Upper lobe of right lung (tissue), 1 donor: ENCODE measurements around the gene AGPAT3. TPM values are rescaled to one million over a fixed set of nuclear protein-coding genes. Genes with fewer than 3 reads are reported as not detected.
A peak's percentile ranks its signal among the peaks of the same experiment; 100 is the strongest.

Experiments used
- ATAC-seq: fragments of 200-7000 bp; cut with Tn5 transposase; one replicate; pipeline ENCODE4 v1.9.1; 2020; ENCODE audit warnings: mild to moderate bottlenecking, moderate library complexity
- DNase-seq: peaks from one replicate; pipeline ENCODE4 v3.0.0-alpha.2; 2020
- H3K27ac ChIP-seq: fragments of 200-600 bp; one replicate; pipeline ENCODE4 v1.8.0; 2022
- H3K27me3 ChIP-seq: fragments of 200-600 bp; one replicate; pipeline ENCODE4 v1.8.0; 2022; ENCODE audit warnings: mild to moderate bottlenecking
- H3K36me3 ChIP-seq: fragments of 200-600 bp; one replicate; pipeline ENCODE4 v1.8.0; 2022
- H3K4me1 ChIP-seq: fragments of 200-600 bp; one replicate; pipeline ENCODE4 v1.8.0; 2022
- H3K4me3 ChIP-seq: fragments of 200-600 bp; one replicate; pipeline ENCODE4 v1.8.0; 2022; ENCODE audit warnings: mild to moderate bottlenecking
- H3K9me3 ChIP-seq: fragments of 200-600 bp; one replicate; pipeline ENCODE4 v1.8.0; 2022
- intact Hi-C: fragments of 100-400 bp; cut with DNase I; formaldehyde crosslinking; loops from one replicate; pipeline ENCODE4 v1.11.0; 2022
- total RNA-seq: library from RNA; stranded (reverse); fragmentation: NEBNext Ultra II Directional; extraction: Animal tissue kit (Norgen Biotek cat#: 25700); gene quantifications from one replicate; pipeline ENCODE4 v1.2.1, GENCODE V29; 2021
- TF ChIP-seq, protein P1 (sequence below): fragments of 200-600 bp; IDR thresholded peaks from one replicate; pipeline ENCODE4 v1.8.0; 2022; ENCODE audit warnings: antibody characterized with exemption
- donor health status: DM: no; HTN: yes; CAD: no; lungs with severe emphysema.

Gene AGPAT3
- total RNA-seq, 1 donor from 2014 or later: 86.0 TPM

GRCh38 chr21:43925609-43926008 lies 60.6 kb downstream of the AGPAT3 start:
- ATAC-seq (no peak), DNase-seq (no peak)
- TF ChIP-seq, protein P1, sequence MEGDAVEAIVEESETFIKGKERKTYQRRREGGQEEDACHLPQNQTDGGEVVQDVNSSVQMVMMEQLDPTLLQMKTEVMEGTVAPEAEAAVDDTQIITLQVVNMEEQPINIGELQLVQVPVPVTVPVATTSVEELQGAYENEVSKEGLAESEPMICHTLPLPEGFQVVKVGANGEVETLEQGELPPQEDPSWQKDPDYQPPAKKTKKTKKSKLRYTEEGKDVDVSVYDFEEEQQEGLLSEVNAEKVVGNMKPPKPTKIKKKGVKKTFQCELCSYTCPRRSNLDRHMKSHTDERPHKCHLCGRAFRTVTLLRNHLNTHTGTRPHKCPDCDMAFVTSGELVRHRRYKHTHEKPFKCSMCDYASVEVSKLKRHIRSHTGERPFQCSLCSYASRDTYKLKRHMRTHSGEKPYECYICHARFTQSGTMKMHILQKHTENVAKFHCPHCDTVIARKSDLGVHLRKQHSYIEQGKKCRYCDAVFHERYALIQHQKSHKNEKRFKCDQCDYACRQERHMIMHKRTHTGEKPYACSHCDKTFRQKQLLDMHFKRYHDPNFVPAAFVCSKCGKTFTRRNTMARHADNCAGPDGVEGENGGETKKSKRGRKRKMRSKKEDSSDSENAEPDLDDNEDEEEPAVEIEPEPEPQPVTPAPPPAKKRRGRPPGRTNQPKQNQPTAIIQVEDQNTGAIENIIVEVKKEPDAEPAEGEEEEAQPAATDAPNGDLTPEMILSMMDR: no peak
- no peak overlapping the region for H3K4me3 ChIP-seq
- no peaks in the 10 kb centered on the region for H3K9me3 ChIP-seq
- no peaks in the 10 kb centered on the region for H3K27me3 ChIP-seq
- intact Hi-C loops: no loop called here
- H3K27ac ChIP-seq: no peak overlapping the region
- H3K4me1 ChIP-seq: peaks cover 6% of the 10 kb centered on the region
- H3K36me3 ChIP-seq: no peaks in the 10 kb centered on the region

DNA sequence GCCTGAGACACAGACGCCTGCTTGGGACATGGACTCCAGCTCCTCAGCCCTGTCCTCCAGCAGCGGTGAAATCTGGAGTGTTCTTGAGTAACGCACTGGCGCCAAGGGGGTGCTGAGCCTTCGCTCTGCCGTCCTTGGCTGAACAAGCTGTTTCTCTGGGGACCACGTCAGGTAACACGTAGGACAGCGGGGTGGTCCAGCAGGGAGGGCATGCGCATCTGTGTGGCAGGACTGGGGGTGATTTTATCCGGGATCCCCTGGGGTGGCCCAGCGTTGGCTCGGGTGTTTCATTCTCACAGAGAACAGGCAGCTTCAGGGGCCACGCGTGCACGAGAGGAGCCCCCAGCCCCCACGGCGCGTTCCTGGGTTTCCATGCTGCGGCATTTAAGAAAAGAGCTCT lies 61.2 kb downstream of the AGPAT3 start:
- TF ChIP-seq, protein P1: no peak
- no peak for DNase-seq
- no peaks in the 10 kb centered on the region for H3K36me3 ChIP-seq
- no peaks in the 10 kb centered on the region for H3K9me3 ChIP-seq
- H3K27me3 ChIP-seq: no peaks in the 10 kb centered on the region
- peaks cover 6% of the 10 kb centered on the region for H3K4me1 ChIP-seq
- peak; percentile 43 for ATAC-seq
- intact Hi-C loops: no loop called here
- H3K27ac ChIP-seq: no peak overlapping the region
- no peak overlapping the region for H3K4me3 ChIP-seq

- intact Hi-C loops: no loop called here
- Histone ChIP-seq H3K4me3 (no peak overlapping the region), H3K27ac (no peak overlapping the region), H3K4me1 (no peaks in the 10 kb centered on the region), H3K9me3 (no peaks in the 10 kb centered on the region), H3K36me3 (no peaks in the 10 kb centered on the region), H3K27me3 (no peaks in the 10 kb centered on the region)
- TF ChIP-seq, protein P1: no peak
- DNase-seq: no peak
- no peak for ATAC-seq
These were observed 62.7 kb downstream of the AGPAT3 start for GRCh38 chr21:43927591-43928221.

DNA sequence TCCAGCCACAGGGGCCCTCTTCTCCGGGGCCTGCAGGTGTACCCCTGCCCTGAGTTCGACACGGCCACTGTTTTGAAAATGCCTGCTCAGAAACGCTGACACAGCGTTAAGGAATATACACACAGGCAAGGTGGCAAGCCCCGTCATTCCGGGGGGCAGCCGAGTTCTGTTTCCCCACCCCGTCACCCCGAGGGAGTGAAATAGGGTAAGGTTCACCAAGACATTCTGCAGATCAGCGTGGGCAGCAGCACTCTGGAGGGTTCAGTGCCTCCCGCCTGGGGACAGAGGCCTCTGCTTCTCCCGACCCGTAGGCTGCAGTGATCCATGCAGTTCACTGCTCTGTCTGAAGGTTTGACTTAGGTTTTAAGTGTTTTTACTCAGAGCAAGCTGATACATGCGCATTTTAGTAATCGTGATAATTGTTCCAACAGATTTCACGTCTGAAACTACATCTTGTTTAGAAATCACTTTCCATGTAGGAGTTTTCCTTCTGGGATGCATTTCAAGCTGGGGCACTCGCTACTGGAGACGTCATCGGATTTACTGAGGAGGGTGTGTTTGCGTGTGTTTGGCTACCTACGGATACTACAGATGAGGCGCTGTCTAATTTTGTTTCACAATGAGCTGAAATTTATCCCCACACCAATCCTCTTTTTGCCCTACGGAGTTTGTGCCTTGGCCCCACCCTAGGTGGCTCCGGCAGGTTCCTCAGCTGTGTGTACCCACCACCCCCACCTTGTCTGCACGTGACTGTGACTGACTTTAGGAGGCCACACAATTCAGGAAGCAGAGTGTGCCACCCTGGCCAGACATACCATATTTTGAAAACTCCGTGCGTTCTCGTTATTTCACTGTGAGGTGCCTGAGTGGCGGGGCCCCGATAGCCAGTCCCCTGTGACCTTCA lies 63.5 kb downstream of the AGPAT3 start:
- H3K9me3 ChIP-seq: no peaks in the 10 kb centered on the region
- ATAC-seq (no peak), DNase-seq (no peak)
- no peak overlapping the region for H3K27ac ChIP-seq
- H3K27me3 ChIP-seq: no peaks in the 10 kb centered on the region
- no peaks in the 10 kb centered on the region for H3K36me3 ChIP-seq
- intact Hi-C loops: no loop called here
- TF ChIP-seq, protein P1: no peak
- no peaks in the 10 kb centered on the region for H3K4me1 ChIP-seq
- H3K4me3 ChIP-seq: no peak overlapping the region

DNA sequence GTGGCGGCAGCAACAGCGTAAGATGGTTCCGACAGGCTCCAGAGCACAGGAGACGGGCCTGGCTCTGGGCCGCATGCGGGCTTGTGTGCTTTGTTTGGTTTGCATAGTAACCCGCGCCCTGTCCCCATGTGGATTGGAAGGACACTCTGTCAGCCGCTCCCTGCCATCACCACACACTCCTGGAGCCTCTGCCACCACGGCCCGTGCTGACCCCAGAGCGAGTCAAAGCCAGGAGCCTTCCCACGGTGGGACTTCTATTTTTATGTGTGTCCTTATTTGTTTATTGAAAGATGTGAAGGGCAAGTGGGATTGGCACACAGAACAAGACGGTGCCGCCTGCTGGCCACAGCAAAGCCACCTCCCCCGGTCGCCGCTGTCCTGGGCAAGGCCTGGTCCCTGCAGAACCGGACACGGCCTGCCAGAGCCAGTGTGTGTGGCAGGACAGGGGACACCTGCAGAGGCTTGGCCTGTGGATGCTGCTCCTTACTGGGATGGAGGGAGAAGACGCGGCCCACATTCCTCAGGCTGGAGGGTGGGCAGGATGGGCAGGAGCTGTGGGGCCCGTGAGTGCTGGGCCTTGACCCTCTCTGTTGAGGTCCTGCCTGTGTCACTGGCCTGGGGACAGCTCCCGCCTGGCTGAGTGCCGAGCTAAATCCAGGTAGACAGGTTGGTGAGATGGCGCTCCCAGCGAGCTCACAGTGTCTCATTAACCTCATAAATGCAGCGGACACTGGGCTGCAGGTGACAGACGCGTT lies 64.4 kb downstream of the AGPAT3 start:
- Histone ChIP-seq H3K9me3 (no peaks in the 10 kb centered on the region), H3K27me3 (no peaks in the 10 kb centered on the region), H3K4me1 (no peaks in the 10 kb centered on the region), H3K36me3 (no peaks in the 10 kb centered on the region), H3K4me3 (no peak overlapping the region), H3K27ac (no peak overlapping the region)
- intact Hi-C loops: no loop called here
- DNase-seq (no peak), ATAC-seq (no peak)
- TF ChIP-seq, protein P1: no peak
